HepG2 (cell line): Measurements from ENCODE around the gene PLG. TPM values are rescaled to one million over a fixed set of nuclear protein-coding genes. Genes with fewer than 3 reads are reported as not detected.

ENCODE experiments used
- ATAC-seq: fragments of 200-7000 bp; cut with Tn5 transposase; 3 replicates; pipeline ENCODE4 v1.9.1; 2020; ENCODE audit warnings: mild to moderate bottlenecking, moderate library complexity
- BruUV-seq: library from RNA; stranded (reverse); fragments of 400-500 nt; replicated peaks from 2 replicates; lab custom pipeline; 2021; lab: Mats Ljungman, UMichigan
- CTCF ChIA-PET: fragments of 300-600 bp; formaldehyde crosslinking; extraction: SDS; loops from one replicate; lab custom pipeline; 2021; ENCODE audit warnings: low total read pairs, inconsistent platforms, low intra/inter-chr PET ratio; lab: Yijun Ruan, JAX
- POLR2A ChIA-PET: fragments of 350-600 bp; sonication (Branson Sonifier 250); formaldehyde crosslinking; loops from one replicate; lab custom pipeline; 2020; ENCODE audit warnings: antibody characterized with exemption, inconsistent platforms; lab: Yijun Ruan, JAX
- DNase-seq: peaks from one replicate; pipeline ENCODE4 v3.0.0-alpha.2; 2015; ENCODE audit warnings: low spot score
- FAIRE-seq: peaks from 3 replicates; lab custom pipeline; 2011; peaks lifted over from hg19 to GRCh38; lab: Jason Lieb, UNC
- H2AFZ ChIP-seq: one replicate; pipeline ENCODE4 v1.6.1; 2011; ENCODE audit warnings: low read length, inconsistent platforms
- H3K27ac ChIP-seq: fragments of 300-600 bp; 3 replicates; pipeline ENCODE4 v1.8.0; 2011; ENCODE audit warnings: mixed run types, mild to moderate bottlenecking, mixed read lengths, low read length, inconsistent platforms; ENCODE audit not compliant: insufficient read depth; ENCODE audit errors: extremely low read length
- H3K27me3 ChIP-seq, 2 experiments: fragments of 200-600 bp in 1 of 2; 2 replicates in 1 of 2; 3 replicates in 1 of 2; pipeline versions ENCODE4 v1.6.0 to v1.8.0; 2011; ENCODE audit warnings: low read length in 2 of 2, mild to moderate bottlenecking in 2 of 2, moderate library complexity in 2 of 2, inconsistent platforms in 1 of 2; ENCODE audit not compliant: insufficient read depth in 2 of 2, control insufficient read depth in 1 of 2
- H3K36me3 ChIP-seq, 2 experiments: fragments of 200-600 bp in 1 of 2; replicated peaks in 1 of 2; 2 replicates in 1 of 2; 3 replicates in 1 of 2; pipeline versions ENCODE4 v1.5.1 to v1.8.0; 2011; ENCODE audit warnings: low read length in 2 of 2, inconsistent platforms in 1 of 2; ENCODE audit not compliant: insufficient read depth in 2 of 2, control insufficient read depth in 1 of 2
- H3K4me1 ChIP-seq: 2 replicates; pipeline ENCODE4 v1.5.1; 2012; ENCODE audit warnings: low read length, inconsistent platforms; ENCODE audit not compliant: insufficient read depth
- H3K4me2 ChIP-seq: 2 replicates; pipeline ENCODE4 v1.6.0; 2011; ENCODE audit warnings: low read depth, low read length, inconsistent platforms
- H3K4me3 ChIP-seq, 3 experiments: fragments of 200-600 bp in 1 of 3; sonication (generic), shearing (Covaris generic) in 1 of 3; replicated peaks in 1 of 3; 2 replicates each; pipeline ENCODE4 v1.5.1; 2011 to 2016; ENCODE audit warnings: low read length in 3 of 3, inconsistent platforms in 2 of 3, low read depth in 2 of 3, mild to moderate bottlenecking in 2 of 3, control low read depth in 1 of 3, mixed read lengths in 1 of 3; ENCODE audit not compliant: insufficient read depth in 1 of 3
- H3K79me2 ChIP-seq: one replicate; pipeline ENCODE4 v1.6.1; 2011; ENCODE audit warnings: low read length, inconsistent platforms; ENCODE audit not compliant: insufficient read depth
- H3K9ac ChIP-seq: 2 replicates; pipeline ENCODE4 v1.6.0; 2011; ENCODE audit warnings: mild to moderate bottlenecking, low read depth, low read length, inconsistent platforms; ENCODE audit not compliant: insufficient read depth
- H3K9me3 ChIP-seq: 2 replicates; pipeline ENCODE4 v1.5.1; 2012; ENCODE audit warnings: mild to moderate bottlenecking, low read length
- H4K20me1 ChIP-seq: 2 replicates; pipeline ENCODE4 v1.6.0; 2011; ENCODE audit warnings: inconsistent platforms, mild to moderate bottlenecking, low read length, moderate library complexity; ENCODE audit not compliant: insufficient read depth
- BRF2 ChIP-seq: sonication (generic); formaldehyde crosslinking; IDR thresholded peaks from 2 replicates; pipeline ENCODE4 v1.8.1; 2022; ENCODE audit warnings: mild to moderate bottlenecking, missing genetic modification reagents
- CEBPB ChIP-seq: IDR thresholded peaks from 2 replicates; pipeline ENCODE4 v1.6.1; 2011; ENCODE audit warnings: low read depth, low read length, improper control_type of control experiment, borderline replicate concordance
- CREM ChIP-seq, 2 experiments: sonication (generic) in 1 of 2; formaldehyde crosslinking in 1 of 2; IDR thresholded peaks; 2 replicates each; pipeline versions ENCODE4 v1.4.0 to v1.6.1; 2016 to 2020; ENCODE audit warnings: antibody characterized with exemption in 1 of 2, mild to moderate bottlenecking in 1 of 2, missing genetic modification reagents in 1 of 2
- FOSL1 ChIP-seq: sonication (generic); formaldehyde crosslinking; IDR thresholded peaks from 2 replicates; pipeline ENCODE4 v1.9.0; 2021; ENCODE audit warnings: missing genetic modification reagents, borderline replicate concordance
- MEIS2 ChIP-seq: sonication (generic); formaldehyde crosslinking; IDR thresholded peaks from 2 replicates; pipeline ENCODE4 v1.9.0; 2021; ENCODE audit warnings: mild to moderate bottlenecking, missing genetic modification reagents
- PAXIP1 ChIP-seq: sonication (generic); formaldehyde crosslinking; conservative IDR thresholded peaks from 2 replicates; pipeline ENCODE4 v1.4.0; 2020; ENCODE audit warnings: mild to moderate bottlenecking, missing genetic modification reagents, moderate library complexity
- PCBP2 ChIP-seq: fragments of 200-400 bp; formaldehyde crosslinking; optimal IDR thresholded peaks from 2 replicates; pipeline ENCODE3; 2018; ENCODE audit warnings: low read length, low read depth; ENCODE audit not compliant: poor library complexity, severe bottlenecking
- STAT5B ChIP-seq: sonication (generic); formaldehyde crosslinking; IDR thresholded peaks from 2 replicates; pipeline ENCODE4 v1.4.0; 2020; ENCODE audit warnings: missing genetic modification reagents
- ZBTB25 ChIP-seq: IDR thresholded peaks from 2 replicates; pipeline ENCODE4 v1.6.1; 2018; ENCODE audit warnings: missing genetic modification reagents
- ZNF138 ChIP-seq: sonication (generic); formaldehyde crosslinking; IDR thresholded peaks from 2 replicates; pipeline ENCODE4 v1.5.0; 2020; ENCODE audit warnings: mild to moderate bottlenecking, low read depth, missing genetic modification reagents
- ZNF569 ChIP-seq: sonication (generic); formaldehyde crosslinking; IDR thresholded peaks from 2 replicates; pipeline ENCODE4 v1.5.0; 2020; ENCODE audit warnings: mild to moderate bottlenecking, missing genetic modification reagents, moderate library complexity, borderline replicate concordance
- ZNF670 ChIP-seq: sonication (generic); formaldehyde crosslinking; IDR thresholded peaks from 2 replicates; pipeline ENCODE4 v1.8.0; 2022; ENCODE audit warnings: mild to moderate bottlenecking, missing genetic modification reagents, borderline replicate concordance
- ZNF709 ChIP-seq: sonication (generic); formaldehyde crosslinking; IDR thresholded peaks from 2 replicates; pipeline ENCODE4 v1.5.0; 2020; ENCODE audit warnings: mild to moderate bottlenecking, missing genetic modification reagents
- ZNF879 ChIP-seq: sonication (generic); formaldehyde crosslinking; IDR thresholded peaks from 2 replicates; pipeline ENCODE4 v1.8.1; 2023; ENCODE audit warnings: missing genetic modification reagents
- WGBS: methylation state at CpG from one replicate; pipeline ENCODE4 v1.1.6; 2017; ENCODE audit warnings: low lambda C conversion rate; 5-methylcytosine and 5-hydroxymethylcytosine counted together
- in situ Hi-C: cut with HindIII; loops from 2 replicates; pipeline ENCODE4 v1.10.0; 2017; ENCODE audit warnings: low pct_unique_long_range_greater_than_20kb; ENCODE audit not compliant: extremely low pct_ligation_motif_present
- intact Hi-C: fragments of 100-400 bp; cut with micrococcal nuclease; formaldehyde crosslinking; loops from one replicate; pipeline ENCODE4 v1.10.0; 2022; ENCODE audit not compliant: unreplicated experiment
- polyA plus RNA-seq, 8 experiments: library from polyadenylated mRNA; depleted of rRNA in 3 of 8; stranded (reverse) in 7 of 8; unstranded in 1 of 8; fragments of >200 nt; fragmentation: Illumina TruSeq in 4 of 8; extraction: Trizol in 4 of 8; gene quantifications; 2 replicates each; pipeline versions ENCODE4 v1.2.1 to v1.2.3, GENCODE V29; 2011 to 2016; ENCODE audit warnings: low read depth in 4 of 8, missing spikeins in 1 of 8, mixed read lengths in 1 of 8; ENCODE audit not compliant: insufficient read depth in 1 of 8
- total RNA-seq, 5 experiments: library from RNA; depleted of rRNA; stranded (reverse); fragments of >200 nt; fragmentation: Illumina TruSeq; extraction: Trizol; gene quantifications; 2 replicates each; pipeline ENCODE4 v1.2.3, GENCODE V29; 2016; ENCODE audit warnings: low read depth in 1 of 5
- TF ChIP-seq, protein P1 (sequence below): sonication (generic); formaldehyde crosslinking; IDR thresholded peaks from 2 replicates; pipeline ENCODE4 v1.8.1; 2023; ENCODE audit warnings: mild to moderate bottlenecking, missing genetic modification reagents
- TF ChIP-seq, protein P2 (sequence below): IDR thresholded peaks from 2 replicates; pipeline ENCODE4 v1.6.1; 2016; ENCODE audit warnings: low read depth, borderline replicate concordance

Gene PLG
- total and polyA plus RNA-seq, 2 of the 13 experiments (the other 11 are each of a cell fraction or from before 2014, with no cell fraction given) = 1.7 to 10.7 TPM

DNA sequence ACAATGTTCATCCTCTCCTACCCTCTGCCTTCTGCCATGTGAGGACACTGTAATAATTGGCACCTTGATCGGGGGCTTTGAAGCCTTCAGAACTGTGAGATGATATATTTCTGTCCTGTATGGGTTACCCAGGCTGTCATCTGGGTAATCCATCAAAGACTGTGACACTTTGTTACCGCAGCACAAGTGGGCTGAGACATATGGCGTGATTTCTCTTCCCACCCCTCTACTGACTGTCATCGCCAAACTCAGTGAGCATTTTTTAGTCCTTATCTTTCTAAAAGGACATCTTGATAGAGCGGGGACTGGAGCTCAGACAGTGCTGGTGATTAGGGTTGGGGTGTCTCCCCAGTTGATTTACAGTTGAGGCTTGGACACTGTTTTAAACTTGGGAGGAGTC, 10.4 kb upstream of the PLG start:
- no peaks in the 10 kb centered on the region for H3K36me3 ChIP-seq
- ChIA-PET POLR2A (no interaction called here), CTCF (no interaction called here)
- peaks cover 23% of the 10 kb centered on the region for H3K4me1 ChIP-seq
- BruUV-seq = no TSS peak
- intact Hi-C loops (no loop called here), in situ Hi-C loops (no loop called here)
- H2AFZ ChIP-seq = no peak overlapping the region
- no peaks in the 10 kb centered on the region for H3K79me2 ChIP-seq
- H3K27me3 ChIP-seq = no peaks in the 10 kb centered on the region
- WGBS = 71% methylated on average over 5 of the region's 5 CpGs
- FAIRE-seq (no peak), ATAC-seq (no peak), DNase-seq (no peak)
- H3K9ac ChIP-seq = no peak overlapping the region
- H3K9me3 ChIP-seq = no peaks in the 10 kb centered on the region
- H3K4me2 ChIP-seq = no peak overlapping the region
- H4K20me1 ChIP-seq = no peaks in the 10 kb centered on the region
- H3K4me3 ChIP-seq = no peak overlapping the region
- H3K27ac ChIP-seq = no peak overlapping the region
- TF ChIP-seq ZNF670 (CRISPR knock-in tag) = no peak
- no peak for TF ChIP-seq MEIS2 (CRISPR knock-in tag)
- no peak for TF ChIP-seq ZNF709 (CRISPR knock-in tag)
- no peak for TF ChIP-seq STAT5B (CRISPR knock-in tag)
- no peak for TF ChIP-seq FOSL1 (CRISPR knock-in tag)
- no peak for TF ChIP-seq ZNF879
- TF ChIP-seq BRF2 = no peak
- no peak for TF ChIP-seq ZNF569
- TF ChIP-seq CREM (IDR thresholded peaks at IDR 0.05) = no peak
- TF ChIP-seq CREM (CRISPR knock-in tag; IDR thresholded peaks at IDR 0.05) = no peak
- TF ChIP-seq CEBPB = no peak
- TF ChIP-seq, protein P1, sequence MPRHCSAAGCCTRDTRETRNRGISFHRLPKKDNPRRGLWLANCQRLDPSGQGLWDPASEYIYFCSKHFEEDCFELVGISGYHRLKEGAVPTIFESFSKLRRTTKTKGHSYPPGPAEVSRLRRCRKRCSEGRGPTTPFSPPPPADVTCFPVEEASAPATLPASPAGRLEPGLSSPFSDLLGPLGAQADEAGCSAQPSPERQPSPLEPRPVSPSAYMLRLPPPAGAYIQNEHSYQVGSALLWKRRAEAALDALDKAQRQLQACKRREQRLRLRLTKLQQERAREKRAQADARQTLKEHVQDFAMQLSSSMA (CRISPR knock-in tag) = no peak
- no peak for TF ChIP-seq PAXIP1
- TF ChIP-seq ZBTB25 (CRISPR knock-in tag) = no peak
- TF ChIP-seq, protein P2, sequence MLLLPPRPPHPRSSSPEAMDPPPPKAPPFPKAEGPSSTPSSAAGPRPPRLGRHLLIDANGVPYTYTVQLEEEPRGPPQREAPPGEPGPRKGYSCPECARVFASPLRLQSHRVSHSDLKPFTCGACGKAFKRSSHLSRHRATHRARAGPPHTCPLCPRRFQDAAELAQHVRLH (CRISPR knock-in tag) = no peak
- no peak for TF ChIP-seq ZNF138 (CRISPR knock-in tag)
- no peak for TF ChIP-seq PCBP2
